Panc1 (cell line): ENCODE data around the gene STAT4.

Experiments
- POLR2AphosphoS5 ChIP-seq: IDR thresholded peaks from 2 replicates; pipeline ENCODE4 v1.6.1; 2012; ENCODE audit warnings: mild to moderate bottlenecking, low read depth, low read length, moderate library complexity
- SIN3A ChIP-seq: IDR thresholded peaks from 2 replicates; pipeline ENCODE4 v1.6.1; 2012; ENCODE audit warnings: low read depth, mild to moderate bottlenecking, low read length, moderate library complexity, borderline replicate concordance; ENCODE audit not compliant: insufficient read depth
- TF ChIP-seq, protein P1 (sequence below): fragments of 450-650 bp; IDR thresholded peaks from 2 replicates; pipeline ENCODE4 v1.5.1; 2017; ENCODE audit warnings: mild to moderate bottlenecking

GRCh38 chr2:191063584-191063983 is 87.2 kb downstream of the STAT4 start:
- TF ChIP-seq, protein P1, sequence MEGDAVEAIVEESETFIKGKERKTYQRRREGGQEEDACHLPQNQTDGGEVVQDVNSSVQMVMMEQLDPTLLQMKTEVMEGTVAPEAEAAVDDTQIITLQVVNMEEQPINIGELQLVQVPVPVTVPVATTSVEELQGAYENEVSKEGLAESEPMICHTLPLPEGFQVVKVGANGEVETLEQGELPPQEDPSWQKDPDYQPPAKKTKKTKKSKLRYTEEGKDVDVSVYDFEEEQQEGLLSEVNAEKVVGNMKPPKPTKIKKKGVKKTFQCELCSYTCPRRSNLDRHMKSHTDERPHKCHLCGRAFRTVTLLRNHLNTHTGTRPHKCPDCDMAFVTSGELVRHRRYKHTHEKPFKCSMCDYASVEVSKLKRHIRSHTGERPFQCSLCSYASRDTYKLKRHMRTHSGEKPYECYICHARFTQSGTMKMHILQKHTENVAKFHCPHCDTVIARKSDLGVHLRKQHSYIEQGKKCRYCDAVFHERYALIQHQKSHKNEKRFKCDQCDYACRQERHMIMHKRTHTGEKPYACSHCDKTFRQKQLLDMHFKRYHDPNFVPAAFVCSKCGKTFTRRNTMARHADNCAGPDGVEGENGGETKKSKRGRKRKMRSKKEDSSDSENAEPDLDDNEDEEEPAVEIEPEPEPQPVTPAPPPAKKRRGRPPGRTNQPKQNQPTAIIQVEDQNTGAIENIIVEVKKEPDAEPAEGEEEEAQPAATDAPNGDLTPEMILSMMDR, result no peak
- TF ChIP-seq POLR2AphosphoS5 (no peak), SIN3A (no peak)
